ENCODE measurements around the gene CYP4F8.
"Not testable (repeated sequence)": the region's sequence is repeated elsewhere in the genome, so short reads cannot be mapped to it uniquely, and the experiment has no call there.

CYP4F8 gene

DNA sequence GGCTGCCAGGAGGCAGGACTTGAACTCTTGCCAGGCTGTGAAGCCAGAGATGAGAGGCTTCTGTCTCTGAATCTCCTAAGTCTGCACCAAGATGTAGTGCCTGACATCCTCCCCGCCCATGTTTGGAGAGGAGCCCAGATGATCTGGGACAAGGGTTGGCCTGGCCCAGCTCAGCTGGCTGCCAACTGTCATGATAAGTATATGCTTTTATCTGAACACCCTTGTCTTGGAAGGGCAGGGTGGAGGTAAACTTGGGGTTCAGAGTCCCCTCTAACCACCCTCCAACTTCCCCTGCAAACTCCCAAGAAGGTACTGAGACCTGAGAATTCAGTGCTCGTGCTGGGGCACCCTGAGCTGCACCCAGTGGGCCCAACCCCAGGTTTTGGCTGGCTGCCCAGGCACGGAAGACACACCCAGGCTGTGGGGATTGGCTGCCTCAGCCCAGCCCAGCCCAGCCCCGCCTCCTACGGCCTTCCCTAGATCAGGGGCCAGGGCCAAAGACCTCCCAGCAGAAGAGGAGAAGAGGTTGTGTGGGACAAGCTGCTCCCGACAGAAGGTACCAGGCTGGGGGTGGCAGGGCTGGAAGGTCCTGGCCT, 57.7 kb downstream of the CYP4F8 start, which contains the start of gene CYP4F12:
Gene CYP4F12 (plus strand): TSS at position 508 of the 596 bp plus-strand sequence. CDS start 443 bp downstream, outside the sequence.
- DNase-seq (ENCODE audit: low read depth), result peak; percentile 61
- H3K4me3 ChIP-seq (ENCODE audit: low read depth, low read length), result no peak within 1 kb of the TSS
- TF ChIP-seq, protein P1, sequence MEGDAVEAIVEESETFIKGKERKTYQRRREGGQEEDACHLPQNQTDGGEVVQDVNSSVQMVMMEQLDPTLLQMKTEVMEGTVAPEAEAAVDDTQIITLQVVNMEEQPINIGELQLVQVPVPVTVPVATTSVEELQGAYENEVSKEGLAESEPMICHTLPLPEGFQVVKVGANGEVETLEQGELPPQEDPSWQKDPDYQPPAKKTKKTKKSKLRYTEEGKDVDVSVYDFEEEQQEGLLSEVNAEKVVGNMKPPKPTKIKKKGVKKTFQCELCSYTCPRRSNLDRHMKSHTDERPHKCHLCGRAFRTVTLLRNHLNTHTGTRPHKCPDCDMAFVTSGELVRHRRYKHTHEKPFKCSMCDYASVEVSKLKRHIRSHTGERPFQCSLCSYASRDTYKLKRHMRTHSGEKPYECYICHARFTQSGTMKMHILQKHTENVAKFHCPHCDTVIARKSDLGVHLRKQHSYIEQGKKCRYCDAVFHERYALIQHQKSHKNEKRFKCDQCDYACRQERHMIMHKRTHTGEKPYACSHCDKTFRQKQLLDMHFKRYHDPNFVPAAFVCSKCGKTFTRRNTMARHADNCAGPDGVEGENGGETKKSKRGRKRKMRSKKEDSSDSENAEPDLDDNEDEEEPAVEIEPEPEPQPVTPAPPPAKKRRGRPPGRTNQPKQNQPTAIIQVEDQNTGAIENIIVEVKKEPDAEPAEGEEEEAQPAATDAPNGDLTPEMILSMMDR (IDR thresholded peaks at IDR 0.05; ENCODE audit: control insufficient read depth, extremely low read depth, insufficient read depth), result no peak

DNA sequence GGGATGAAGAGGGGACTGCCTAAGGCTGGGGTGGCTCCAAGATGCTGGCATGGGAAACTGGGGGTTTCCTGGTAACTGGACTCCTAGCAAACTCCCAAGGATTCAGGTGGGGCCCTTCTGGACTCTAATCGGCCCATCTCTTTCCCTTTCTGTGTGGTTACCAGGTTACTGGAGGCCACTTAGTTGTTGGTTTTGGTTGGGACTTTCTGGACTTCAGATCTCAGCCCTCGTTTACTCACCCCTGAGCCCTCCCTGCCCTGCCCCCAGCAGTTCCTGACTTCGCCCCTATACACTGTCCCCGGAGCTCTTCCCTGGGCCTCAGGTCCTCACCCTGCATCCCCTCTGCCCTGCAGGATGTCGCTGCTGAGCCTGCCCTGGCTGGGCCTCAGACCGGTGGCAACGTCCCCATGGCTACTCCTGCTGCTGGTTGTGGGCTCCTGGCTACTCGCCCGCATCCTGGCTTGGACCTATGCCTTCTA, 58.2 kb downstream of the CYP4F8 start:
- no peak overlapping the region for H3K4me3 ChIP-seq (ENCODE audit: low read depth, low read length)
- no peak for DNase-seq (ENCODE audit: low read depth)

DNA sequence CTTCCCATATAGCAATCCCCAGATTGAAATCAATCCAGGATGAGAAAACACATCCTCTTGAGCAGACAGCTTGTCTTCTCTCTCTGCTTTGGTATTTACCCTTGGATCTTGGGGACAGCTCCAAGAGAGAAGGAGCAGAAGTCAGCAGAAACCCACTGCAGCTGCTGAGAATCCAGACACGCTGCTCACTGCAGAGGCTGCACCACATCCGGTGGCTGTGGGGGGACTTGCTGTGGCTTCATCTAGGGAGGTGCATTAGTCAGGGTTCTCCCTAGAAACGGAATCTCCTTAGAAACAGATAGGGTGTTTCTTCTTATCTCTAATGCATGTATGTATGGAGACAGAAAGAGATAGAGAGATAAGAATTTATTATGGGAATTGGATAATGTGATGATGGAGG, 60.5 kb downstream of the CYP4F8 start:
- TF ChIP-seq, protein P1 (IDR thresholded peaks at IDR 0.05; ENCODE audit: control insufficient read depth, extremely low read depth, insufficient read depth), result no peak
- H3K4me3 ChIP-seq (ENCODE audit: low read depth, low read length), result no peak overlapping the region
- no peak for DNase-seq (ENCODE audit: low read depth)

More for the DNA sequence above, 58.2 kb downstream of the CYP4F8 start:
- TF ChIP-seq, protein P1 (IDR thresholded peaks at IDR 0.05; ENCODE audit: control insufficient read depth, extremely low read depth, insufficient read depth), result no peak

DNA sequence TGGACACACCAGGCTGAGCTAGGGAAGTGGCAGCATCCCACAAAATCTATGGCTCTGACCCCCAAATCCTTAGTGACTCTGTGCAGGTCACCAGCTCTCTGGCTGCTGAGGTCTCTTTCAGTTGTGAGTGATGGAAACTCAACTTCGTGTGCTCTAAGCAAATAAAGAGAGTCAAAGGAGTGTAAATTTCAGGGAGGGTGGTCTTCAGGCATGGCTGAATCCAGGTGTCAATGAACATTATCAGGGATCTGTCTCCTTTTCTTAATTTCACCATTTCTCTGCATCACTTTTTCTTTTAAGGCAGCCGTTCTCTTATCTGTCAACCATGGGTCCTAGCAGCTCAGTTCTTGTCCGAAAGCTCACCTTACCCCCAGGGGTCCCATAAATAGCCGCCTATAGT, 64.1 kb downstream of the CYP4F8 start:
- no peak overlapping the region for H3K4me3 ChIP-seq (ENCODE audit: low read depth, low read length)
- no peak for DNase-seq (ENCODE audit: low read depth)
- TF ChIP-seq, protein P1 (IDR thresholded peaks at IDR 0.05; ENCODE audit: control insufficient read depth, extremely low read depth, insufficient read depth), result no peak

DNA sequence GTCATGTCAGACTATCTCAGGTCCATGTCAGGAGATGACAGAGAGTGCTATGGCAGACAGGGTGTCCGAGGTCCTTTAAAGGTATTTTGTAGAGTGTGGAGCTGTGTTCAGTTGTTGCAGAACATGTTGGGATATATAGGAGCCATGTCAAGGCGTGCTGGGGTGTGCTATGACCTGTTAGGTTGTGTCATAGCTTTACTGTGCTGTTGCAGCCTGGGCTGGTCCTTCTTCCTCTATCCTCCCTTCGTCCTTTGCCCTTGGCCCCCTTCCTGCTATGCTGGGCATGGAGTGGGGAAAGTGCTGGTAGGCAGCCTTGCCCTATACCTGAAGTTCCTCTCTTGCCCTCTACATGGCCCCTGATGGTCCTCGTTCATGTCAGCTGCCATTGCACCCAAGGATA, 64.8 kb downstream of the CYP4F8 start:
- DNase-seq (ENCODE audit: low read depth); H3K4me3 ChIP-seq (ENCODE audit: low read depth, low read length): not testable (repeated sequence)

Data from LNCaP clone FGC (cell line).